ENCODE measurements around the gene GPC1.

Gene GPC1

GRCh38 chr2:240445961-240446663, 10.6 kb downstream of the GPC1 start:
- H3K27ac Mint-ChIP-seq: no peak overlapping the region

GRCh38 chr2:240446664-240447175, 11.3 kb downstream of the GPC1 start:
- peaks cover 4% of the 10 kb centered on the region for H3K36me3 Mint-ChIP-seq
- ATAC-seq (ENCODE audit: low read depth) (no peak), DNase-seq (ENCODE audit: low spot score in 2 of 2) (no peak)
- H3K9me3 Mint-ChIP-seq: no peaks in the 10 kb centered on the region
- peaks cover 20% of the 10 kb centered on the region for H3K27me3 Mint-ChIP-seq
- peaks cover 11% of the 10 kb centered on the region for H3K4me1 Mint-ChIP-seq
- H3K4me3 Mint-ChIP-seq: no peak overlapping the region
- H3K27ac Mint-ChIP-seq: no peak overlapping the region

More at GRCh38 chr2:240445961-240446663, 10.6 kb downstream of the GPC1 start:
- ATAC-seq (ENCODE audit: low read depth) (no peak), DNase-seq (ENCODE audit: low spot score in 2 of 2) (no peak)
- H3K27me3 Mint-ChIP-seq: peaks cover 20% of the 10 kb centered on the region
- H3K4me1 Mint-ChIP-seq: peaks cover 11% of the 10 kb centered on the region
- no peaks in the 10 kb centered on the region for H3K9me3 Mint-ChIP-seq
- no peak overlapping the region for H3K4me3 Mint-ChIP-seq
- peaks cover 4% of the 10 kb centered on the region for H3K36me3 Mint-ChIP-seq

- Mint-ChIP-seq H3K4me3 (no peak overlapping the region), H3K27me3 (peaks cover 25% of the 10 kb centered on the region), H3K4me1 (peaks cover 16% of the 10 kb centered on the region), H3K9me3 (no peaks in the 10 kb centered on the region), H3K36me3 (peaks cover 4% of the 10 kb centered on the region), H3K27ac (no peak overlapping the region)
- no peak for ATAC-seq (ENCODE audit: low read depth)
- no peak for DNase-seq (ENCODE audit: low spot score in 2 of 2)
Measured at GRCh38 chr2:240447331-240447730, 11.9 kb downstream of the GPC1 start.

GRCh38 chr2:240447934-240448333, 12.5 kb downstream of the GPC1 start:
- Mint-ChIP-seq H3K36me3 (peaks cover 4% of the 10 kb centered on the region), H3K27ac (no peak overlapping the region), H3K9me3 (no peaks in the 10 kb centered on the region), H3K27me3 (peaks cover 25% of the 10 kb centered on the region), H3K4me3 (no peak overlapping the region), H3K4me1 (peaks cover 16% of the 10 kb centered on the region)
- ATAC-seq (ENCODE audit: low read depth) (no peak), DNase-seq (ENCODE audit: low spot score in 2 of 2) (no peak)

- no peak for DNase-seq (ENCODE audit: low spot score in 2 of 2)
- peaks cover 16% of the 10 kb centered on the region for H3K4me1 Mint-ChIP-seq
- H3K9me3 Mint-ChIP-seq: no peaks in the 10 kb centered on the region
- peaks cover 4% of the 10 kb centered on the region for H3K36me3 Mint-ChIP-seq
- ATAC-seq (ENCODE audit: low read depth): no peak
- H3K4me3 Mint-ChIP-seq: no peak overlapping the region
- H3K27me3 Mint-ChIP-seq: peaks cover 25% of the 10 kb centered on the region
- no peak overlapping the region for H3K27ac Mint-ChIP-seq
Measured at GRCh38 chr2:240448387-240449274, 13.2 kb downstream of the GPC1 start.

- Mint-ChIP-seq H3K4me3 (peak overlapping the region; percentile 9), H3K36me3 (peaks cover 4% of the 10 kb centered on the region), H3K27me3 (peaks cover 37% of the 10 kb centered on the region), H3K27ac (no peak overlapping the region), H3K9me3 (no peaks in the 10 kb centered on the region), H3K4me1 (peaks cover 24% of the 10 kb centered on the region)
- ATAC-seq (ENCODE audit: low read depth): peak; percentile 28
- no peak for DNase-seq (ENCODE audit: low spot score in 2 of 2)
Measured at GRCh38 chr2:240449764-240450531, 14.5 kb downstream of the GPC1 start.

GRCh38 chr2:240450532-240451107, 15.2 kb downstream of the GPC1 start:
- no peak for DNase-seq (ENCODE audit: low spot score in 2 of 2)
- no peaks in the 10 kb centered on the region for H3K9me3 Mint-ChIP-seq
- ATAC-seq (ENCODE audit: low read depth): peak; percentile 15
- peaks cover 25% of the 10 kb centered on the region for H3K4me1 Mint-ChIP-seq
- peak overlapping the region; percentile 61 for H3K4me3 Mint-ChIP-seq
- H3K27me3 Mint-ChIP-seq: peaks cover 37% of the 10 kb centered on the region
- H3K27ac Mint-ChIP-seq: no peak overlapping the region
- peaks cover 4% of the 10 kb centered on the region for H3K36me3 Mint-ChIP-seq

GRCh38 chr2:240451108-240451611, 15.7 kb downstream of the GPC1 start:
- Mint-ChIP-seq H3K9me3 (no peaks in the 10 kb centered on the region), H3K4me3 (peak overlapping the region; percentile 81), H3K27ac (no peak overlapping the region), H3K4me1 (peaks cover 25% of the 10 kb centered on the region), H3K36me3 (peaks cover 2% of the 10 kb centered on the region), H3K27me3 (peaks cover 34% of the 10 kb centered on the region)
- DNase-seq (ENCODE audit: low spot score in 2 of 2) (no peak), ATAC-seq (ENCODE audit: low read depth) (no peak)

GRCh38 chr2:240451791-240452461, 16.5 kb downstream of the GPC1 start:
- Mint-ChIP-seq H3K27me3 (peaks cover 36% of the 10 kb centered on the region), H3K4me1 (peaks cover 25% of the 10 kb centered on the region), H3K36me3 (peaks cover 2% of the 10 kb centered on the region), H3K4me3 (peak overlapping the region; percentile 81), H3K9me3 (no peaks in the 10 kb centered on the region), H3K27ac (no peak overlapping the region)
- no peak for DNase-seq (ENCODE audit: low spot score in 2 of 2)
- ATAC-seq (ENCODE audit: low read depth): no peak

- Mint-ChIP-seq H3K9me3 (no peaks in the 10 kb centered on the region), H3K27me3 (peaks cover 34% of the 10 kb centered on the region), H3K4me1 (peaks cover 25% of the 10 kb centered on the region), H3K4me3 (peak overlapping the region; percentile 81), H3K27ac (no peak overlapping the region), H3K36me3 (peaks cover 2% of the 10 kb centered on the region)
- ATAC-seq (ENCODE audit: low read depth): peak; percentile 48
- DNase-seq (ENCODE audit: low spot score in 2 of 2): no peak
Measured at GRCh38 chr2:240452462-240453256, 17.2 kb downstream of the GPC1 start.

- Mint-ChIP-seq H3K4me3 (peak overlapping the region; percentile 77), H3K27me3 (peaks cover 34% of the 10 kb centered on the region), H3K36me3 (peaks cover 2% of the 10 kb centered on the region), H3K4me1 (peaks cover 25% of the 10 kb centered on the region), H3K27ac (no peak overlapping the region), H3K9me3 (no peaks in the 10 kb centered on the region)
- no peak for DNase-seq (ENCODE audit: low spot score in 2 of 2)
- ATAC-seq (ENCODE audit: low read depth): no peak
Measured at GRCh38 chr2:240453461-240454105, 18.1 kb downstream of the GPC1 start.
